ENCODE data around the gene RXRA. TPM values are rescaled to one million over a fixed set of nuclear protein-coding genes. Genes with fewer than 3 reads are reported as not detected.
"Not testable (repeated sequence)": the region's sequence is repeated elsewhere in the genome, so short reads cannot be mapped to it uniquely, and the experiment has no call there.

RXRA gene
- polyA plus RNA-seq, 1 donor, result 37.2 TPM

DNA sequence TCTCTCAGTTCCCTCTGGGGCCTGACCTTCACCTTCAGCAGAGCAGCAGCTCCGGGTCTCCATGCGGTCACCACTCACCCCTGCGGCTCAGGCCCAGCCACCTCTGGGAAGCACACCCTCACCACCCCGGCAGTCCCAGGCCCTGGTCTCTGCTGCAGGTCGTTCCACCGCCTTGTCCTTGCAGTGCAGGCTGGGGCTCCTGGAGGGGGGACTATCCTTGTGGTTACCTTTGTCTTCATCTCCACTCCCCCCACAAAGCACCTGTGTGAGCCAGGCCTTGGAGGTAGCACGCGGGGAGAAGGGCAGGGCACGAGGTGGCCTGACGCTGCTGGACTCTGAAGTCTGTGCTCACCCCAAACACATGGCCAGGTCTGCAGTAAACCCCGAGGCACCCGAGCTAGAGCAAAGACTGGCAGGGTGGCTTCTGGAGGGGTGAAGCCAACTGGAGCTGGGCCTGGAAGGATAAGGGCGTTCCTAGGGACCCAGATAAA lies 33.2 kb upstream of the RXRA start:
- DNase-seq, result no peak

DNA sequence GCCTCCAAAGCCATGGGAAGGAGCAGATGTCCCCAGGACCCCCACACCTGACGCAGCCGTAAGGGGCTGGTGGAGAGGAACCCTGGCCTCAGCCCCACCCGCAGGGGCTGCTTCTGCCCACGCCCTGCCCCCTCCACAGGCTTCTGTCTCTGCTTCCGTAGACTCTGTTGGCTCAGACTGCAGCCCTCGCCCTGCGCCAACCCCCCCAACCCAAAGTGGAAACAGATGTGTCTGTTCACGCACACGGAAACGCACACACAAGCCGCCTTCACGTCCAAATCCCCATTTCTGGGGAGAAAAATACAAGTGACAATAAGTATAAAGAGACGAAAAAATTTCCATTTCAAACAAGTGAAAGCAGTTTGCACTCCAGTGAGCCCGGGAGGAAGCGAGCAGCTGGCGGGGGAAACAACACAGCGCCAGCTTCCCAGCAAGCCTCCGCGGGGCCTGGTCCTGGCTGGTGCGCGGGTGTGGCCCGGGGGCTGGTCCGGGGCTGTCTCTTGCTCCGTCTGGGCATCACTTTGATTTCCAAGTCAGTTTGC lies 32.6 kb upstream of the RXRA start:
- no peak for DNase-seq

- DNase-seq, result no peak
These were observed 31.8 kb upstream of the RXRA start for GRCh38 chr9:134294153-134295071.

DNA sequence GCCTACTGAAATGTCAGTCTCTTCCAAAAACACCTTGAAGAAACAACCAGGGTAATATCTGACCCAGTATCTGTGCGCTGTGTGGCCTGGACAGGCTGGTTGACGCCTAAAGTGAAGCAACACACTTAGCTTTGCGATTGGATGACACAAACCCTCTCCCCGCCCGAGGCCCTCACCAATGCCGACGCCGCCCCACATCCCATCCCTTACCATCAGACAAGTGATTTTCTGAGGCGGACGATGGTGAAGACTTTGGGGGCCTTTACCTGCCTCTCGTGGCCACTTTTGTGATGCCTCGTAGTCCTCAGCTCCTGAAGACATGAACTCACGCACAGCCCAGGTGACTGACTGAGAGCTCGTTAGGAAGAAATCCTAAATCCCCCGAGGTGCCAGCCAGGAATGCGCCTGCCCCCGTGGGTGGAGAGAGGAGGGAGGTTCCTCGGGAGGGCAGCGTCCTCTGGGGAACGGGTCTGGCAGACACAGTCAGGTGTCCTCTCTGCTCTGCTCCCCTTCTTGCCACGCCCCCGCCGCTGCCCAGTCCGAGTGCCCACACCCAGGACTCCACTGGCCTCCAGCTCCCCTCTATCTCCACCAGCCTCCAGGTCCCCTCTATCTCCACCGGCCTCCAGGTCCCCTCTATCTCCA lies 31.0 kb upstream of the RXRA start:
- DNase-seq, result no peak

- DNase-seq, result no peak
These were observed 30.5 kb upstream of the RXRA start for GRCh38 chr9:134295746-134296250.

DNA sequence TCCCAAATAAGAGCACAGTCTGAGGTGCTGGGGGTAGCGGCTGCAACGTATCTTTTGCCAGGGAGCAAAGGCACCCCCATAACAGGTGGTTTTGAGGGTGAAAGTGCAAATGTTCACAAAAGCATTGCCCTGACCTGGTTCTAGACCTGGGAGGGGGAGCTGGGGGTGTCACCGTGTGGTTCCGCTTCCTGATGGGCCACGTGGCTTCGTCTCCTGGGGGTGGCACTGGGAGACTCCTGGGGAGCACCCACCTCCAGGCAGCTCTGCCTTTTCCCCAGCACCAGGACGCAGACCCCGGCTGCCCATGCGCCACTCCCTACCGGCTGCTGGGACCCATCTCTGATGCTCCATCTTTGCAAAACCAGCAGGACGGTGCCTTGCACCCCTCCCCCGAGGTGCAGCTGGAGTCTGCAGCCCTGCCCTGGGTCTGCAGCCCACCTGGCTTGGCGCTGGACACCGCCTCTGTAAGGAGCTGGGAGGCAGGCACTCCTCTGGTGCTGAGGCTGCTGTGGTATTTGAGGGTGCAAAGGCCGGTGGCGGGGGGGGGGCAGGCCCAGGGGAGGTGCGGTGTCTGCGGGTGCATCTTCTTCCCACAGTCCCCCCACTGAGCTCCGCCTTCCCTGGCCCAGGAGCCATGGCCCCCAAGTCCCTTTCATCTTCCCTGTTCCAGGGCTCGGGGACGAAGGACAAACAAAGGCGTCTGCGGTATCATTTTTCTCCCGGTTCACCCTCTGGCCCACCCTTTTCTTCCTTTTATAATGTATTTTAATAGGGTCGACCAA lies 29.8 kb upstream of the RXRA start:
- DNase-seq, result no peak

- DNase-seq, result no peak
These were observed 29.2 kb upstream of the RXRA start for GRCh38 chr9:134297083-134297410.

DNA sequence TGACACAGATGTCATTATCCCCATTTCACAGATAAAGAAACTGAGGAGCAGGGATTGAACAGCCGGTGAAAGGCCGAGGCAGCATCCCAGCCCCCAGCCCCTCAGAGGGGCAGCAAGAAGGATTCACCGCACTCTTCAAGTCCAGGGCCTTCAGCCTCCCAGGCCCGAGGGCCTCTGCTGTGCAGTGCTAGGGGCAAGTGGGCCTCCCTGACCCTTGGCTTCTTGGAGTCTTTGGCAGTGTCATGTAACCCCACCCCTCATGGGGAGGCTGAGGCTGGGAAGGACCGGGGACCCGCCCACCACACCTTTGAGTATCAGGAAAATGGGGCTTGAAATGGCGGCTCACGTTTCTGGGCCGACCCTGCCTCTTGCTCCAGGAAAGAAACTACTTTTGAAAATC lies 28.7 kb upstream of the RXRA start:
- no peak for DNase-seq

- DNase-seq, result no peak
These were observed 28.3 kb upstream of the RXRA start for GRCh38 chr9:134298000-134298399.

DNA sequence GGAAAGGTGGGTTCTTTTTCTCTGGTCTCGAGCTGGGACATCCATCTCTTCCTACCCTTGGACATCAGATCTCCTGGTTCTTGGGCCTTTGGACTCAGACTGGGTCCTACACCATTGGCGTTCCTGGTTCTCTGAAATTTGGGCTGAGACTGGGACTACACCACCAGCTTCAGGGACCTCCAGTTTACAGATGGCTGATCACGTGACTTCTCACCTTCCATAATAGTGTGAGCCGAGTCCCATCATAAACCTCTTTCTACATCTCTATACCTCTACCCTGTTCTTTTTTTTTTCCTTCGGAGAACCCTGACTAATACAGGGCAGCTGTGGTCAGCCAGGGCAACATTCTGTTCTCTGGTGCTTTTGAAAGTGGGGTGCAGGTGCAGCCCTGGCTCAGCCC lies 27.2 kb upstream of the RXRA start:
- no peak for DNase-seq

- no peak for DNase-seq
These were observed 26.4 kb upstream of the RXRA start for GRCh38 chr9:134299883-134300282.

GRCh38 chr9:134301387-134302129 lies 24.7 kb upstream of the RXRA start:
- no peak for DNase-seq

DNA sequence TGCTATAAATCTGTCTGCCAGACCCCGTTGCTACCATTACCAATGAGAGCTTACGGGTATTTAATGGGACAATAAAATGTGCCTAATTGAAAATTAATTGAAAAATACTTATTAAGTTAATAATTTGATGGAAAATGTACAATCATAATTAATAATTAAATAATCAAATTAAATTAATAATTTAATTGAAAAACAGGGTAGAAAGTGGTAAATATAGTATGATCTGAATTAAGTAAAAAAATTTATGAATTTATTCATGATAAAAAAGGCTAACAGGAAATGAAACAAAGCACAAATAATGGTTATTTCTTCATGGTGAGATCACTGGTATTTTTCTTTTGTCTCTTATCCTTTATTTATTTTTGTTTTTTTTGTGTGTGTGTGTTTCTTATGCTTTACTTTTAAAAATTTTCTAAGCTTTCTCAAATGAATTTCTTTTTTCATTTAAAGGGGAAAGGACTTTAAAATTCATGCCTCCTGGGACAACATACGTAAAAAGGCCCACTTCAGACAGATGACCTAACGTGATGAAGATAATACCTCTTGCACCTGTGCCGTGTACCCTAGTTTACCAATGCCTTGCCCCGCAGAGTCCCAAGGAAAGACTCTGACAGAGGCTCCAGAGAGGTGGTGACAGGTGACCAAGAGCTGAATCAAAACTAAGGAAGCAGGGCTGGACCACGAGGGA lies 24.0 kb upstream of the RXRA start:
- DNase-seq, result no peak

DNA sequence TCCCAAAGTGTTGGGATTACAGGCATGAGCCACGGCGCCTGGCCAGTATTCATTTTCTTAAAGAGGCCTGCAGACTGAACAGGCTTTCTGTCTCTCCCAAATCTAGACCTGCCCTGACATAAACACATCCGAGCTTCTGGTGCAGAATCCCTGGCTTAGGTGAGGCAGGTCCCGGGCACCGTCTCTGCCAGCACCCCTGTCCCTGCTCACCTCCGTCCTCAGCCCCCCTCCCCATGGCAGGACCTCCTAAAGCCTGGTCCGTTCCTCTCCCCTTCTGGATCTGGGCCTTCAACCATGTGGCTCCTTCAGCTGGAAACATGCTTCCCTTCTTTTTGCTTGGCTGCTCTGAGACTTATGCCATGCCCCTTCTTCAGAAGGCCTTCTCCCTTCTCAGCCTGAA lies 22.7 kb upstream of the RXRA start:
- DNase-seq, result no peak

DNA sequence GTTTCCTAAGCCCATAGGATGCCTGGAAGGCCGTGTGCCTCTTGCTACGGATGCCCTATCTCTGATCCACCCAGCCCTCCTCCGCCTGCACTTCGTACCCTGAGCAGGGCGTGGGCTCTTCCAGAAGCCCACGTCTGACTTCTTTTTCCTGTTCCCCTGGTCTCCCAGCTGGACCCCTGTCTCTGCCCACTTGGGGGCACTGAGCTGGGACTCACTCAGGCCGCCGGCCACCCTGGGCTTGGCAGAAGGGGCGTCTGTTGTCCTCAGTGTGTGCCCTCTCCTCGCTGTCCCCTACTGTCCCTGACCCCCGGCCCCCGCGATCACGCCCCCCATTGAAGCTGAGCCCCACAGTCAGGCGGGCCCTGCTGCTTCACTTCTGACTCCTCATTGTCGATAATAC lies 22.0 kb upstream of the RXRA start:
- DNase-seq, result no peak

DNA sequence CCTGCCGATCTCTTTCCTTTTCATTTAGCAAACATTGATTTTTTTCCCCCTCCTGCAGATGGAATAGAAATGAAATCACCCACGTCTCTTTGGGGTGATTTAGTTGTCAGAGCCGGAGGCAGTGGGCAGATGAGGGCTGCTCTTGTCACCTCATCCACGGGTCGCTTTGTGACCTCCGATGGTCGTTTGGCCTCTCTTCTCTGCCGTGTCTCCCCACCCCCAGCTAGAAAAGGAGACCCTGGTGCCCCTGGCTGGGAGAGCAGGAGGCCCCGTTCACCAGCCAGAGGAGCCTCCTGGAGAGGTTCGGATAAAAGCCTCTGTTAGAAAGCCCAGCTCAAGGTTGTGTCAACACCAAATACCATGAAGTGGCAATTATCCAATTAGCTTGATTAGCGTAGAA lies 21.6 kb upstream of the RXRA start:
- DNase-seq, result no peak

DNA sequence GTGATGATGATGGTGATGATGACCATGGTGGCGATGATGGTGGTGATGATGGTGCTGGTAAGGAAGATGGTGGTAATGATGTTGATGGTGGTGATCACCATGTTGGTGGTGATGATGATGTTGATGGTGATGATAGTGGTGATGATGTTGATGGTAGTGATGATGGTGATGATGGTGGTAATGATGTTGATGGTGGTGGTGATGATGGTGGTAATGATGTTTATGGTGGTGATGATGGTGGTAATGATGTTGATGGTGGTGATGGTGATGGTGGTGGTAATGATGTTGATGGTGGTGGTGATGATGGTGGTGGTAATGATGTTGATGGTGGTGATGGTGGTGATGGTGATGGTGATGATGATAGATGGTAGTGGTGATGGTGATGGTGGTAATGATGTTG lies 20.7 kb upstream of the RXRA start:
- DNase-seq, result no peak

DNA sequence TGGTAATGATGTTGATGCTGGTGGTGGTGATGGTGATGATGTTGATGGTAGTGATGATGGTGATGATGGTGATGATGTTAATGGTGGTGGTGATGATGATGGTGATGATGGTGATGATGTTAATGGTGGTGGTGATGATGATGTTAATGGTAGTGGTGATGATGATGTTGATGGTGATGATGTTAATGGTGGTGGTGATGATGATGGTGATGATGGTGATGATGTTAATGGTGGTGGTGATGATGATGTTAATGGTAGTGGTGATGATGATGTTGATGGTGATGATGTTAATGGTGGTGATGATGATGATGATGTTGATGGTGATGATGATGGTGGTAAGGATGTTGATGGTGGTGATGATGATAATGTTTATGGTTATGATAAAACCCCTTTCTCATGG lies 20.2 kb upstream of the RXRA start:
- DNase-seq, result not testable (repeated sequence)

DNA sequence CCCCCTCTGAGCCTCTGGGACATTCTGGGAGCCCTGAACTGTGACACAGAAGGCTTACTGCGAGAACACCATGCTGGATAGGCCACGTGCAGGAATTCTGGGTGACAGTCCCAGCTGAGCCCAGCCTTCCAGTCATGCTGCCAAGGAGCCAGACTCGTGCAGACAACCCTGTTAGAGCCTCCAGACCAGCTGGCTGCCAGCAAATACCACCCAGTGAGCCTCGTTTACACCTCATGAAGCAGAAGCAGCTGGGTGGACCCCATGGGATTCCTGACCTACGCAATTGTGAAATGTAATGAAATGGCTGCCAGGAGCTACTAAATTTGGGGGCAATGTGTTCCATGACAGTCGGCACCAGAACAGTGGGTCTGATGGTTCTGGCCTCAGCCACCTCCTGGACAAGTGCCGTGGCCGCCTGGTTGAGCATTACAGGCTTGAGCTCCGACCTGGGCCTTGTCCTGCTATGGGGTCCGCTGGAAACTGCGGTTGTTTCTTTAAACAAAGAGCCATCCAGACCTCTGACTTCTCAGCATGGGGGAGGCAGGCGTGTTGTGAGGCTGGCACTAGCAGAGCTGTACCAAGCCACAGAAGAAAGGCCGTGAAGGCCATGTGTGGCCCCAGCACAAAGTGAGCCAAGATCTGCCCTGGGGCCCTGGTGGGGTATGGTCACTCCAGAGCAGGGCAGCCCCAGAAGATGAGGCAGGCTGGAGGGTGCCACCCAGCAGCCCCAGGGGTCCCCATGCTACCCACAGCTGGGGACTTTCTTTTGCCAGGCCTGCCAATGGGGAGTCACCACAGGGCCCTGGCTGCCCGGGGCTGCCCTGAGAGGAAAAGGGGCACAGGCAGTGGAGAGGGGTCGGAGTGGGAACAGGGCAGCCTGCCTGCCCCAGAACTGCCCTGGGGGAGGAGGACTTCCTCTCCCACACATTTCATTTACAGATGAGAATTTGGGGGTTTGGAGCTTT lies 19.3 kb upstream of the RXRA start:
- DNase-seq, result no peak
